GM12891 (cell line): ENCODE measurements around the gene TSPAN9.

Experiments used
- POLR2A ChIP-seq: IDR thresholded peaks from 2 replicates; pipeline ENCODE4 v1.6.1; 2011; ENCODE audit warnings: low read depth, low read length, control low read depth
- POLR2AphosphoS5 ChIP-seq: IDR thresholded peaks from 2 replicates; pipeline ENCODE4 v1.6.1; 2011; ENCODE audit warnings: low read depth, low read length, control low read depth
- SPI1 ChIP-seq: IDR thresholded peaks from 2 replicates; pipeline ENCODE4 v1.6.1; 2011; ENCODE audit warnings: low read depth, low read length, control low read depth
- TAF1 ChIP-seq: IDR thresholded peaks from 2 replicates; pipeline ENCODE4 v1.6.1; 2011; ENCODE audit warnings: low read depth, low read length, control low read depth

DNA sequence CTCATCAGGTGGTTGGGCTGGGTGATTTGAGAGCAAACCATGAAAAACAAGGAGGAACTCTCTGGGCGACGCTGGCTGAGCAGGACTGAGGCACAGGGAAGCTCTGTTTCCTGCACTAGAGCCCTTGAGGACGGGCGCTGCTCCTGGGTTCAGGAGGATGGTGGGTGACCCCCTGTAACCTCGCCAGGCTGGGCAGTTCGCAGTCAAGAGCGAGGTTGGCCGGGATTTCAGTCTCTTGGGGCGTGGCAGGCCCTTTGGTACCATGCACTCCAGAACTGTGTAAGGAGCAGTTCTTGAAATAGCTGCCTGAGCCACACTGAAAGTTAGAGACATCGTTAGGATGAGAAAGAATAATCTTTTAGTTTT lies 202.2 kb downstream of the TSPAN9 start:
- TF ChIP-seq POLR2AphosphoS5 (no peak), POLR2A (no peak), TAF1 (no peak), SPI1 (no peak)
